H9 (cell line): ENCODE data around the gene ALDH1A2. TPM values are rescaled to one million over a fixed set of nuclear protein-coding genes. Genes with fewer than 3 reads are reported as not detected.

ENCODE experiments used
- DNase-seq: peaks from one replicate; pipeline ENCODE4 v3.0.0-alpha.2; 2017
- H2AFZ ChIP-seq: one replicate; pipeline ENCODE4 v1.6.1; 2013; ENCODE audit warnings: mild to moderate bottlenecking, low read length, control low read depth, moderate library complexity
- H2AK5ac ChIP-seq: 2 replicates; pipeline ENCODE4 v1.6.1; 2013; ENCODE audit warnings: low read length, control low read depth, mixed read lengths; ENCODE audit not compliant: insufficient read length
- H2BK120ac ChIP-seq: one replicate; pipeline ENCODE4 v1.6.1; 2013; ENCODE audit warnings: low read depth, mild to moderate bottlenecking, low read length, control low read depth, inconsistent platforms; ENCODE audit not compliant: poor library complexity, severe bottlenecking
- H2BK12ac ChIP-seq: 2 replicates; pipeline ENCODE4 v1.6.1; 2013; ENCODE audit warnings: low read length, control low read depth, mixed read lengths, low read depth; ENCODE audit not compliant: insufficient read length
- H2BK15ac ChIP-seq: 2 replicates; pipeline ENCODE4 v1.6.1; 2013; ENCODE audit warnings: low read depth, low read length, control low read depth
- H2BK20ac ChIP-seq: one replicate; pipeline ENCODE4 v1.6.1; 2013; ENCODE audit warnings: low read depth, mild to moderate bottlenecking, low read length, control low read depth, inconsistent platforms; ENCODE audit not compliant: poor library complexity, severe bottlenecking
- H2BK5ac ChIP-seq: 2 replicates; pipeline ENCODE4 v1.6.1; 2013; ENCODE audit warnings: low read length, control low read depth, mixed read lengths; ENCODE audit not compliant: insufficient read length
- H3K14ac ChIP-seq: 2 replicates; pipeline ENCODE4 v1.6.1; 2013; ENCODE audit warnings: low read length, control low read depth; ENCODE audit not compliant: insufficient read depth
- H3K18ac ChIP-seq: 2 replicates; pipeline ENCODE4 v1.6.1; 2013; ENCODE audit warnings: low read depth, mild to moderate bottlenecking, mixed read lengths, low read length, control low read depth; ENCODE audit not compliant: insufficient read length
- H3K23ac ChIP-seq: 2 replicates; pipeline ENCODE4 v1.6.1; 2013; ENCODE audit warnings: low read length, control low read depth, mixed read lengths, low read depth; ENCODE audit not compliant: insufficient read length
- H3K23me2 ChIP-seq: 2 replicates; pipeline ENCODE4 v1.6.1; 2013; ENCODE audit warnings: low read depth, mild to moderate bottlenecking, mixed read lengths, low read length, control low read depth; ENCODE audit not compliant: insufficient read length, poor library complexity, severe bottlenecking
- H3K27ac ChIP-seq: 2 replicates; pipeline ENCODE4 v1.5.1; 2013; ENCODE audit warnings: low read length, control low read depth, mixed read lengths, low read depth; ENCODE audit not compliant: insufficient read length
- H3K27me3 ChIP-seq: 2 replicates; pipeline ENCODE4 v1.6.1; 2013; ENCODE audit warnings: low read length, control low read depth, inconsistent platforms; ENCODE audit not compliant: insufficient read depth
- H3K4ac ChIP-seq: 2 replicates; pipeline ENCODE4 v1.6.1; 2013; ENCODE audit warnings: low read depth, mild to moderate bottlenecking, control low read depth, inconsistent platforms, low read length, moderate library complexity
- H3K4me1 ChIP-seq: 2 replicates; pipeline ENCODE4 v1.6.1; 2013; ENCODE audit warnings: low read length, control low read depth, inconsistent platforms; ENCODE audit not compliant: insufficient read depth
- H3K4me2 ChIP-seq: 2 replicates; pipeline ENCODE4 v1.6.1; 2013; ENCODE audit warnings: low read length, control low read depth, mixed read lengths; ENCODE audit not compliant: insufficient read length, insufficient read depth
- H3K56ac ChIP-seq: 2 replicates; pipeline ENCODE4 v1.6.1; 2013; ENCODE audit warnings: low read depth, mild to moderate bottlenecking, mixed read lengths, low read length, control low read depth; ENCODE audit not compliant: insufficient read length
- H3K79me1 ChIP-seq: 2 replicates; pipeline ENCODE4 v1.6.1; 2013; ENCODE audit warnings: low read depth, mild to moderate bottlenecking, moderate library complexity, low read length, control low read depth, inconsistent platforms; ENCODE audit not compliant: insufficient read depth, poor library complexity, severe bottlenecking
- H3K79me2 ChIP-seq: 2 replicates; pipeline ENCODE4 v1.6.1; 2013; ENCODE audit warnings: low read length, control low read depth, inconsistent platforms; ENCODE audit not compliant: insufficient read depth
- H3K9ac ChIP-seq: 2 replicates; pipeline ENCODE4 v1.6.1; 2013; ENCODE audit warnings: low read length, control low read depth, mixed read lengths; ENCODE audit not compliant: insufficient read length; ENCODE audit errors: extremely low read depth
- H3K9me3 ChIP-seq: one replicate; pipeline ENCODE4 v1.6.1; 2013; ENCODE audit warnings: low read depth, low read length, inconsistent platforms; ENCODE audit not compliant: control insufficient read depth
- H3T11ph ChIP-seq: one replicate; pipeline ENCODE4 v1.6.1; 2013; ENCODE audit warnings: mild to moderate bottlenecking, low read length, control low read depth, inconsistent platforms
- H4K20me1 ChIP-seq: one replicate; pipeline ENCODE4 v1.6.1; 2013; ENCODE audit not compliant: control insufficient read depth, insufficient read length, insufficient read depth
- H4K5ac ChIP-seq: 2 replicates; pipeline ENCODE4 v1.6.1; 2013; ENCODE audit warnings: low read depth, mild to moderate bottlenecking, mixed read lengths, low read length, control low read depth; ENCODE audit not compliant: insufficient read length
- H4K8ac ChIP-seq: replicated peaks from 2 replicates; pipeline ENCODE4 v1.6.1; 2013; ENCODE audit warnings: low read length, control low read depth, mixed read lengths, low read depth; ENCODE audit not compliant: insufficient read length
- H4K91ac ChIP-seq: 2 replicates; pipeline ENCODE4 v1.6.1; 2013; ENCODE audit warnings: low read depth, mild to moderate bottlenecking, moderate library complexity, mixed read lengths, low read length, control low read depth; ENCODE audit not compliant: insufficient read length
- H3K27ac Mint-ChIP-seq, 3 experiments: 2 replicates in 2 of 3; 3 replicates in 1 of 3; pipeline ENCODE4 v1.8.0; 2020 to 2021; ENCODE audit warnings: mixed read lengths in 3 of 3, mild to moderate bottlenecking in 1 of 3, moderate library complexity in 1 of 3
- H3K27me3 Mint-ChIP-seq: 2 replicates; pipeline ENCODE4 v1.8.0; 2021; ENCODE audit warnings: low read depth, mild to moderate bottlenecking, moderate library complexity, mixed read lengths
- H3K36me3 Mint-ChIP-seq, 3 experiments: 2 replicates in 2 of 3; 3 replicates in 1 of 3; pipeline ENCODE4 v1.8.0; 2020 to 2021; ENCODE audit warnings: low read depth in 3 of 3, mixed read lengths in 3 of 3; ENCODE audit not compliant: insufficient read depth in 1 of 3
- H3K4me1 Mint-ChIP-seq, 2 experiments: 2 replicates each; pipeline ENCODE4 v1.8.0; 2020; ENCODE audit warnings: mixed read lengths in 2 of 2
- H3K4me3 Mint-ChIP-seq, 2 experiments: 2 replicates in 1 of 2; 3 replicates in 1 of 2; pipeline ENCODE4 v1.8.0; 2020 to 2021; ENCODE audit warnings: mild to moderate bottlenecking in 2 of 2, mixed read lengths in 2 of 2, moderate library complexity in 1 of 2
- H3K9me3 Mint-ChIP-seq, 2 experiments: 2 replicates in 1 of 2; 3 replicates in 1 of 2; pipeline ENCODE4 v1.8.0; 2020; ENCODE audit warnings: mild to moderate bottlenecking in 2 of 2, mixed read lengths in 2 of 2, moderate library complexity in 1 of 2
- whole genome bisulfite sequencing: extraction: QIAGEN DNeasy Blood & Tissue Kit; methylation state at CpG from one replicate; pipeline ENCODE4 v1.1.7; 2013; ENCODE audit warnings: missing lambda C conversion rate, low lambda C conversion rate, mixed read lengths; ENCODE audit not compliant: insufficient read length; ENCODE audit errors: extremely low coverage; 5-methylcytosine and 5-hydroxymethylcytosine counted together
- total RNA-seq: library from RNA; stranded (reverse); gene quantifications from 2 replicates; pipeline ENCODE4 v1.2.1, GENCODE V29; 2021
- TF ChIP-seq, protein P1 (sequence below): fragments of 200-600 bp; sonication (generic); conservative IDR thresholded peaks from 3 replicates; pipeline ENCODE4 v1.8.0; 2021; ENCODE audit warnings: antibody characterized with exemption, mild to moderate bottlenecking

The ALDH1A2 gene
- total RNA-seq, 1 experiment from 2014 or later = 0.72 TPM

DNA sequence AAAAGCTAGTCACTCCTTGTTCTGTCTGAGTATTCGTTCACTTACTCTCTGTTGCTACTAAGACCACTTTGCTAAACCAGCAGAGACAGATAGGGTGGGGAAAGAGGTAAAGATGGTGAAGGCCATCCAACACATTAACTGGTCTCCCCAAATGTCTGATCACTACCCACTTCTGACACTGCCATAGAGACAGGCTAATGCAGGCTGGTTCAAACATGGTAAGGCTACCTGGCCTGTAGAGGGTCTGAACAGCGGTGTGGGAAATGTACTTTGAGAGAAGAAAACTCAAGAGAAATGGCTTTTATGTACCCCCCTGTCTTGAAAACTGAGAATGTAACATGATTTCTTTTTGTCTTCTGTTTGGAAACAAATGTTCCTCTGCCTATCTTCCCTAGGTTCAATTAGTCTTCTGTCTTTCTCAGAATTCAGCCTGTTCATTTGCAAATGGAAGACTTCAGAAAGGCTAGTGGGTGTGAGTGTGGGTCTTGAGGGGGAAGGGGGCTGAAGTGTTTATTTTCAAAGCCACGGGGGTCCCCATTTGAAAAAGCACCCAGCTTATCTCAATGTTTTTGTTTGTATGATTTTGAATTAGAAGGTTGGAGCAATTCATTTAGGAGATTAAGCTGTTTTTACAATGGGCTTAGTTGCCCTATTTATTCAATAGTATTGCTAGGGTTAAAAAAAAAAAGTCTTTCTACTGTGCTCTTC lies 15.8 kb downstream of the ALDH1A2 start:
- peaks cover 57% of the 10 kb centered on the region for H3K27me3 Mint-ChIP-seq
- TF ChIP-seq, protein P1, sequence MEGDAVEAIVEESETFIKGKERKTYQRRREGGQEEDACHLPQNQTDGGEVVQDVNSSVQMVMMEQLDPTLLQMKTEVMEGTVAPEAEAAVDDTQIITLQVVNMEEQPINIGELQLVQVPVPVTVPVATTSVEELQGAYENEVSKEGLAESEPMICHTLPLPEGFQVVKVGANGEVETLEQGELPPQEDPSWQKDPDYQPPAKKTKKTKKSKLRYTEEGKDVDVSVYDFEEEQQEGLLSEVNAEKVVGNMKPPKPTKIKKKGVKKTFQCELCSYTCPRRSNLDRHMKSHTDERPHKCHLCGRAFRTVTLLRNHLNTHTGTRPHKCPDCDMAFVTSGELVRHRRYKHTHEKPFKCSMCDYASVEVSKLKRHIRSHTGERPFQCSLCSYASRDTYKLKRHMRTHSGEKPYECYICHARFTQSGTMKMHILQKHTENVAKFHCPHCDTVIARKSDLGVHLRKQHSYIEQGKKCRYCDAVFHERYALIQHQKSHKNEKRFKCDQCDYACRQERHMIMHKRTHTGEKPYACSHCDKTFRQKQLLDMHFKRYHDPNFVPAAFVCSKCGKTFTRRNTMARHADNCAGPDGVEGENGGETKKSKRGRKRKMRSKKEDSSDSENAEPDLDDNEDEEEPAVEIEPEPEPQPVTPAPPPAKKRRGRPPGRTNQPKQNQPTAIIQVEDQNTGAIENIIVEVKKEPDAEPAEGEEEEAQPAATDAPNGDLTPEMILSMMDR = no peak

More for the DNA sequence above, 15.8 kb downstream of the ALDH1A2 start:
- no peak overlapping the region for H3K23ac ChIP-seq
- no peak overlapping the region for H2AK5ac ChIP-seq
- no peak overlapping the region for H4K91ac ChIP-seq
- no peak overlapping the region for H4K5ac ChIP-seq
- no peak overlapping the region for H3K56ac ChIP-seq
- H3K9me3 Mint-ChIP-seq = peaks cover 0 to 7% of the 10 kb centered on the region in 2 experiments; a peak in 1 of 5 replicates
- H2BK12ac ChIP-seq = no peak overlapping the region
- no peak overlapping the region for H3T11ph ChIP-seq
- H4K20me1 ChIP-seq = no peaks in the 10 kb centered on the region
- H3K27me3 ChIP-seq = no peaks in the 10 kb centered on the region; the same call in 1 of the 2 replicates
- peaks cover 45 to 57% of the 10 kb centered on the region in 2 experiments for H3K4me1 Mint-ChIP-seq
- H3K79me2 ChIP-seq = no peaks in the 10 kb centered on the region
- H3K4ac ChIP-seq = no peak overlapping the region
- no peak overlapping the region for H3K14ac ChIP-seq
- no peak overlapping the region for H2BK120ac ChIP-seq
- H3K9ac ChIP-seq = no peak overlapping the region
- WGBS = no CpG with 5 or more reads among the region's 3 CpGs
- H2AFZ ChIP-seq = no peak overlapping the region
- no peaks in the 10 kb centered on the region for H3K79me1 ChIP-seq
- H3K4me2 ChIP-seq = no peak overlapping the region
- DNase-seq = no peak
- H2BK20ac ChIP-seq = no peak overlapping the region
- H3K18ac ChIP-seq = no peak overlapping the region
- no peak overlapping the region for H3K27ac ChIP-seq
- no peak overlapping the region for H2BK15ac ChIP-seq
- peaks cover 4% of the 10 kb centered on the region; the same call in 1 of the 2 replicates for H3K4me1 ChIP-seq
- H2BK5ac ChIP-seq = no peak overlapping the region
- no peaks in the 10 kb centered on the region for H3K23me2 ChIP-seq
- no peak overlapping the region for H4K8ac ChIP-seq
- peak overlapping the region in 2 of 3 experiments; percentile 34 to 41; a peak in 4 of 7 replicates for H3K27ac Mint-ChIP-seq
- peak overlapping the region; percentile 28 to 39; a peak in 3 of 5 replicates for H3K4me3 Mint-ChIP-seq
- no peaks in the 10 kb centered on the region for H3K9me3 ChIP-seq
- H3K36me3 Mint-ChIP-seq = no peaks in the 10 kb centered on the region
